H1 (cell line): ENCODE measurements around the gene NDUFV1. TPM values are rescaled to one million over a fixed set of nuclear protein-coding genes. Genes with fewer than 3 reads are reported as not detected.

Experiments used
- CTCF ChIA-PET: fragments of 300-600 bp; sonication (Branson Sonifier 250); formaldehyde crosslinking; loops from one replicate; lab custom pipeline; 2021; ENCODE audit not compliant: partially characterized antibody; lab: Charles Lee
- POLR2A ChIA-PET: fragments of 300-600 bp; sonication (Branson Sonifier 250); formaldehyde crosslinking; loops from one replicate; lab custom pipeline; 2021; ENCODE audit warnings: inconsistent platforms; ENCODE audit not compliant: partially characterized antibody; lab: Charles Lee
- DNase-seq, 2 experiments: peaks; one replicate each; pipeline versions ENCODE4 v3.0.0 to v3.0.0-alpha.2; 2010 to 2022; ENCODE audit warnings: low spot score in 2 of 2, low read depth in 1 of 2, mixed read lengths in 1 of 2
- FAIRE-seq: peaks from 2 replicates; lab custom pipeline; 2011; peaks lifted over from hg19 to GRCh38; lab: Jason Lieb, UNC
- H2AFZ ChIP-seq: 2 replicates; pipeline ENCODE4 v1.8.1; 2012; ENCODE audit warnings: low read length, inconsistent platforms
- H2AK5ac ChIP-seq: 2 replicates; pipeline ENCODE4 v1.6.1; 2013; ENCODE audit warnings: low read depth, low read length
- H2BK120ac ChIP-seq: replicated peaks from 2 replicates; pipeline ENCODE3; 2013; ENCODE audit warnings: low read depth, low read length, inconsistent platforms
- H2BK12ac ChIP-seq: 2 replicates; pipeline ENCODE4 v1.6.1; 2013; ENCODE audit warnings: low read depth, low read length
- H2BK15ac ChIP-seq: 2 replicates; pipeline ENCODE4 v1.6.1; 2013; ENCODE audit warnings: low read length
- H2BK20ac ChIP-seq: 2 replicates; pipeline ENCODE4 v1.6.1; 2013; ENCODE audit warnings: low read length
- H2BK5ac ChIP-seq: 2 replicates; pipeline ENCODE4 v1.6.1; 2013; ENCODE audit warnings: low read depth, low read length
- H3K14ac ChIP-seq: 2 replicates; pipeline ENCODE4 v1.6.1; 2013; ENCODE audit warnings: inconsistent platforms; ENCODE audit not compliant: insufficient read length
- H3K18ac ChIP-seq: 2 replicates; pipeline ENCODE4 v1.6.1; 2013; ENCODE audit warnings: low read length; ENCODE audit errors: extremely low read depth
- H3K23ac ChIP-seq: 2 replicates; pipeline ENCODE4 v1.6.1; 2013; ENCODE audit warnings: inconsistent platforms; ENCODE audit not compliant: insufficient read length
- H3K23me2 ChIP-seq: 2 replicates; pipeline ENCODE4 v1.6.1; 2013; ENCODE audit warnings: low read depth, low read length
- H3K27ac ChIP-seq: 2 replicates; pipeline ENCODE4 v1.6.1; 2011; ENCODE audit warnings: low read depth, low read length, inconsistent platforms
- H3K27me3 ChIP-seq, 4 experiments: replicated peaks in 1 of 4; 1 replicate in 1 of 4; 2 replicates in 3 of 4; pipeline versions ENCODE4 v1.6.1 to v1.8.1; 2011 to 2013; ENCODE audit warnings: low read length in 3 of 4, mild to moderate bottlenecking in 3 of 4, inconsistent platforms in 2 of 4, mixed read lengths in 2 of 4, moderate library complexity in 1 of 4; ENCODE audit not compliant: control insufficient read depth in 3 of 4, insufficient read depth in 3 of 4; ENCODE audit errors: extremely low read depth in 1 of 4
- H3K36me3 ChIP-seq, 4 experiments: 2 replicates each; pipeline versions ENCODE4 v1.6.1 to v1.8.1; 2011 to 2013; ENCODE audit warnings: mild to moderate bottlenecking in 4 of 4, low read length in 3 of 4, moderate library complexity in 2 of 4, control low read depth in 1 of 4, inconsistent platforms in 1 of 4; ENCODE audit not compliant: insufficient read depth in 4 of 4, control insufficient read depth in 2 of 4
- H3K4ac ChIP-seq: replicated peaks from 2 replicates; pipeline ENCODE3; 2013; ENCODE audit warnings: low read length, low read depth, mixed read lengths, inconsistent platforms; ENCODE audit not compliant: insufficient read length
- H3K4me1 ChIP-seq, 4 experiments: replicated peaks in 1 of 4; 1 replicate in 1 of 4; 2 replicates in 3 of 4; pipeline versions ENCODE4 v1.6.1 to v1.8.1; 2011 to 2013; ENCODE audit warnings: low read length in 3 of 4, inconsistent platforms in 2 of 4, mixed read lengths in 1 of 4; ENCODE audit not compliant: insufficient read depth in 4 of 4, control insufficient read depth in 3 of 4
- H3K4me2 ChIP-seq, 2 experiments: 2 replicates each; pipeline versions ENCODE4 v1.6.1 to v1.8.1; 2011 to 2013; ENCODE audit warnings: low read depth in 2 of 2, low read length in 2 of 2, control low read depth in 1 of 2, inconsistent platforms in 1 of 2, mild to moderate bottlenecking in 1 of 2; ENCODE audit not compliant: insufficient read depth in 1 of 2
- H3K4me3 ChIP-seq, 4 experiments: fragments of 200-600, 300-600 bp in 1 of 4; sonication (generic), shearing (Covaris generic), sonication (Bioruptor Twin) in 1 of 4; 2 replicates each; pipeline versions ENCODE4 v1.5.1 to v1.8.1; 2011 to 2016; ENCODE audit warnings: low read length in 4 of 4, low read depth in 3 of 4, control low read depth in 2 of 4, inconsistent platforms in 2 of 4, mild to moderate bottlenecking in 2 of 4, mixed read lengths in 1 of 4, moderate library complexity in 1 of 4; ENCODE audit not compliant: insufficient read depth in 2 of 4; ENCODE audit errors: extremely low read depth in 1 of 4
- H3K56ac ChIP-seq: replicated peaks from 2 replicates; pipeline ENCODE3; 2013; ENCODE audit warnings: low read depth, mild to moderate bottlenecking, mixed read lengths, low read length, inconsistent platforms; ENCODE audit not compliant: insufficient read length
- H3K79me1 ChIP-seq: 2 replicates; pipeline ENCODE4 v1.6.1; 2013; ENCODE audit warnings: low read depth, low read length, control low read depth
- H3K79me2 ChIP-seq, 2 experiments: 2 replicates each; pipeline versions ENCODE4 v1.6.1 to v1.8.1; 2012 to 2013; ENCODE audit warnings: low read length in 2 of 2, mild to moderate bottlenecking in 2 of 2, inconsistent platforms in 1 of 2; ENCODE audit not compliant: insufficient read depth in 2 of 2, control insufficient read depth in 1 of 2
- H3K9ac ChIP-seq, 4 experiments: replicated peaks in 1 of 4; 1 replicate in 1 of 4; 2 replicates in 3 of 4; pipeline versions ENCODE4 v1.6.1 to v1.8.1; 2011 to 2013; ENCODE audit warnings: low read depth in 3 of 4, low read length in 3 of 4, control low read depth in 2 of 4, mild to moderate bottlenecking in 2 of 4, moderate library complexity in 2 of 4, inconsistent platforms in 1 of 4; ENCODE audit errors: extremely low read depth in 1 of 4
- H3K9me3 ChIP-seq, 2 experiments: 2 replicates each; pipeline versions ENCODE4 v1.6.1 to v1.8.1; 2012 to 2013; ENCODE audit warnings: mild to moderate bottlenecking in 2 of 2, moderate library complexity in 2 of 2, control low read depth in 1 of 2, inconsistent platforms in 1 of 2, low read depth in 1 of 2, low read length in 1 of 2, mixed read lengths in 1 of 2; ENCODE audit not compliant: insufficient read depth in 2 of 2
- H4K20me1 ChIP-seq, 2 experiments: replicated peaks in 1 of 2; 2 replicates each; pipeline versions ENCODE3 to v1.8.1; 2011 to 2013; ENCODE audit warnings: inconsistent platforms in 2 of 2, low read length in 2 of 2, mild to moderate bottlenecking in 1 of 2; ENCODE audit not compliant: insufficient read depth in 2 of 2, control insufficient read depth in 1 of 2
- H4K5ac ChIP-seq: 2 replicates; pipeline ENCODE4 v1.6.1; 2013; ENCODE audit warnings: low read length, low read depth, mixed read lengths, inconsistent platforms; ENCODE audit not compliant: insufficient read length
- H4K8ac ChIP-seq: 2 replicates; pipeline ENCODE4 v1.8.0; 2013; ENCODE audit warnings: mild to moderate bottlenecking, moderate library complexity, low read length, inconsistent platforms; ENCODE audit not compliant: insufficient read depth; ENCODE audit errors: extremely low read depth
- H4K91ac ChIP-seq: replicated peaks from 2 replicates; pipeline ENCODE3; 2013; ENCODE audit warnings: low read length, mixed read lengths, inconsistent platforms; ENCODE audit not compliant: insufficient read length
- BACH1 ChIP-seq: IDR thresholded peaks from 2 replicates; pipeline ENCODE4 v1.6.1; 2012; ENCODE audit warnings: low read length, improper control_type of control experiment
- CBX5 ChIP-seq: fragments of 300-800, 300-1000 bp; sonication (generic); IDR thresholded peaks from 2 replicates; pipeline ENCODE4 v1.7.1; 2016; ENCODE audit warnings: antibody characterized with exemption, low read length, low read depth
- CHD2 ChIP-seq: IDR thresholded peaks from 2 replicates; pipeline ENCODE4 v1.6.1; 2012; ENCODE audit warnings: low read length, improper control_type of control experiment
- EP300 ChIP-seq, 2 experiments: IDR thresholded peaks; 1 replicate in 1 of 2; 2 replicates in 1 of 2; pipeline ENCODE4 v1.6.1; 2011 to 2012; ENCODE audit warnings: low read depth in 2 of 2, low read length in 2 of 2, mild to moderate bottlenecking in 2 of 2, borderline replicate concordance in 1 of 2, inconsistent platforms in 1 of 2, moderate library complexity in 1 of 2
- JUN ChIP-seq: IDR thresholded peaks from 2 replicates; pipeline ENCODE4 v1.6.1; 2011; ENCODE audit warnings: low read depth, mild to moderate bottlenecking, improper control_type of control experiment, low read length
- POLR2A ChIP-seq, 2 experiments: IDR thresholded peaks; 1 replicate in 1 of 2; 2 replicates in 1 of 2; pipeline ENCODE4 v1.6.1; 2011; ENCODE audit warnings: low read depth in 2 of 2, low read length in 2 of 2, mild to moderate bottlenecking in 2 of 2; ENCODE audit errors: control extremely low read depth in 1 of 2
- RFX5 ChIP-seq: IDR thresholded peaks from 2 replicates; pipeline ENCODE4 v1.6.1; 2011; ENCODE audit warnings: low read depth, low read length, improper control_type of control experiment, borderline replicate concordance
- RXRA ChIP-seq: IDR thresholded peaks from 2 replicates; pipeline ENCODE4 v1.6.1; 2011; ENCODE audit warnings: low read depth, mild to moderate bottlenecking, low read length, moderate library complexity; ENCODE audit not compliant: insufficient read depth
- SIX5 ChIP-seq: IDR thresholded peaks from 2 replicates; pipeline ENCODE4 v1.6.1; 2011; ENCODE audit warnings: mild to moderate bottlenecking, low read depth, low read length
- TAF7 ChIP-seq: optimal IDR thresholded peaks from 2 replicates; pipeline ENCODE3; 2011; ENCODE audit warnings: low read depth, mild to moderate bottlenecking, inconsistent platforms, low read length, moderate library complexity, borderline replicate concordance
- USF2 ChIP-seq: IDR thresholded peaks from 2 replicates; pipeline ENCODE4 v1.6.1; 2011; ENCODE audit warnings: low read length, improper control_type of control experiment
- YY1 ChIP-seq: IDR thresholded peaks from 2 replicates; pipeline ENCODE4 v1.6.1; 2011; ENCODE audit warnings: low read depth, mild to moderate bottlenecking, low read length
- WGBS, 2 experiments: shearing (Covaris generic) in 1 of 2; methylation state at CpG; one replicate each; pipeline versions ENCODE4 v1.1.6 to v1.1.7; 2013 to 2015; ENCODE audit warnings: low lambda C conversion rate in 2 of 2, mixed read lengths in 2 of 2, inconsistent platforms in 1 of 2, low coverage in 1 of 2, missing lambda C conversion rate in 1 of 2; ENCODE audit not compliant: insufficient replicate concordance in 2 of 2, insufficient coverage in 1 of 2, insufficient read length in 1 of 2; ENCODE audit errors: extremely low coverage in 1 of 2, missing lambda C conversion rate in 1 of 2; 5-methylcytosine and 5-hydroxymethylcytosine counted together
- polyA plus RNA-seq, 7 experiments: library from polyadenylated mRNA; depleted of rRNA in 3 of 7; stranded (reverse) in 5 of 7; unstranded in 2 of 7; fragments of >200 nt in 5 of 7; fragments of 200-250 nt in 2 of 7; gene quantifications; 1 replicate in 5 of 7; 2 replicates in 1 of 7; 4 replicates in 1 of 7; pipeline versions ENCODE4 v1.2.1 to v1.2.3, GENCODE V29; 2011 to 2013; ENCODE audit warnings: missing spikeins in 2 of 7, mixed read lengths in 2 of 7
- total RNA-seq: library from RNA; stranded (reverse); fragmentation: NEBNext Ultra II Directional; extraction: Animal tissue kit (Norgen Biotek cat#: 25700); gene quantifications from 2 replicates; pipeline ENCODE4 v1.2.1, GENCODE V29; 2021

Gene NDUFV1
- total and polyA plus RNA-seq, 2 of the 8 experiments (the other 6 are each of a cell fraction or from before 2014, with no cell fraction given), result 125 to 131 TPM

- H4K91ac ChIP-seq, result no peak overlapping the region
- DNase-seq (no peak), FAIRE-seq (no peak)
- no peak overlapping the region for H2AFZ ChIP-seq
- no peak overlapping the region for H3K14ac ChIP-seq
- H2BK120ac ChIP-seq, result no peak overlapping the region
- no peak overlapping the region for H3K56ac ChIP-seq
- H3K27ac ChIP-seq, result no peak overlapping the region
- no peak overlapping the region for H3K4ac ChIP-seq
- H2BK20ac ChIP-seq, result no peak overlapping the region
- H2BK5ac ChIP-seq, result no peak overlapping the region
- no peaks in the 10 kb centered on the region for H3K79me1 ChIP-seq
- H3K9me3 ChIP-seq, result peaks cover 1 to 2% of the 10 kb centered on the region in 2 experiments; a peak in 3 of 4 replicates
- no peak overlapping the region for H2BK12ac ChIP-seq
- no peak overlapping the region for H3K23ac ChIP-seq
- peaks cover 1 to 13% (median 7%) of the 10 kb centered on the region in 4 experiments; a peak in 6 of 7 replicates for H3K27me3 ChIP-seq
- H2AK5ac ChIP-seq, result no peak overlapping the region
- ChIA-PET CTCF (interaction anchor here (0.8 to 10.1 kb wide), 9 partner anchors 11 to 79 kb away, joined by 3 to 117 read pairs (median 3); no protein-coding TSS in a partner anchor), POLR2A (interaction anchor here (11.7 kb wide), 1 partner anchor 18 kb away, joined by 194 read pairs; no protein-coding TSS in a partner anchor)
- WGBS, 2 experiments, result 82% methylated on average over 4 of the region's 4 CpGs; no CpG with 5 or more reads in 1 of the 2 experiments
- H3K79me2 ChIP-seq, result no peaks in the 10 kb centered on the region
- H4K8ac ChIP-seq, result no peak overlapping the region
- H4K5ac ChIP-seq, result no peak overlapping the region
- no peaks in the 10 kb centered on the region for H4K20me1 ChIP-seq
- no peaks in the 10 kb centered on the region for H3K36me3 ChIP-seq
- H2BK15ac ChIP-seq, result no peak overlapping the region
- no peak overlapping the region for H3K18ac ChIP-seq
- no peak overlapping the region for H3K4me3 ChIP-seq
- H3K23me2 ChIP-seq, result peaks cover 2% of the 10 kb centered on the region
- H3K9ac ChIP-seq, result no peak overlapping the region
- no peak overlapping the region for H3K4me2 ChIP-seq
- H3K4me1 ChIP-seq, result peaks cover 0 to 20% (median 12%) of the 10 kb centered on the region in 4 experiments; a peak in 4 of 7 replicates
- TF ChIP-seq JUN (no peak), CHD2 (no peak), YY1 (no peak), SIX5 (no peak), RFX5 (no peak), POLR2A (IDR thresholded peaks at IDR 0.05; ENCODE audit: control extremely low read depth in 1 of 2, low read depth in 2 of 2, low read length in 2 of 2) (no peak), CBX5 (no peak), BACH1 (no peak), EP300 (IDR thresholded peaks at IDR 0.05; ENCODE audit: borderline replicate concordance in 1 of 2, low read depth in 2 of 2, low read length in 2 of 2) (no peak), RXRA (no peak), TAF7 (no peak), USF2 (no peak)
Observed at GRCh38 chr11:67635231-67635521, 28.4 kb downstream of the NDUFV1 start.
